HFFc6 (cell line): ENCODE data around the gene FHDC1. TPM values are rescaled to one million over a fixed set of nuclear protein-coding genes. Genes with fewer than 3 reads are reported as not detected.
A peak's percentile ranks its signal among the peaks of the same experiment; 100 is the strongest.

ENCODE experiments used
- DNase-seq: peaks from one replicate; pipeline ENCODE4 v3.0.0-alpha.2; 2018
- H3K27ac Mint-ChIP-seq: 2 replicates; pipeline ENCODE4 v1.8.0; 2020; ENCODE audit warnings: mild to moderate bottlenecking, mixed read lengths
- H3K27me3 Mint-ChIP-seq: 2 replicates; pipeline ENCODE4 v1.8.0; 2021; ENCODE audit warnings: mild to moderate bottlenecking, moderate library complexity, mixed read lengths; ENCODE audit not compliant: insufficient read depth
- H3K36me3 Mint-ChIP-seq: 2 replicates; pipeline ENCODE4 v1.8.0; 2021; ENCODE audit warnings: low read depth, mixed read lengths
- H3K4me1 Mint-ChIP-seq: 2 replicates; pipeline ENCODE4 v1.8.0; 2020; ENCODE audit warnings: low read depth, mixed read lengths
- H3K4me3 Mint-ChIP-seq: 2 replicates; pipeline ENCODE4 v1.8.0; 2020; ENCODE audit warnings: mild to moderate bottlenecking, moderate library complexity, mixed read lengths
- H3K9me3 Mint-ChIP-seq: 2 replicates; pipeline ENCODE4 v1.8.0; 2020; ENCODE audit warnings: mild to moderate bottlenecking, mixed read lengths
- total RNA-seq, 6 experiments: library from RNA; stranded (reverse); fragmentation: NEBNext Ultra II Directional; extraction: Animal tissue kit (Norgen Biotek cat#: 25700); gene quantifications; 2 replicates in 1 of 6; 3 replicates in 5 of 6; pipeline ENCODE4 v1.2.3, GENCODE V29; 2021
- TF ChIP-seq, protein P1 (sequence below): fragments of 200-600 bp; sonication (generic); IDR thresholded peaks from 2 replicates; pipeline ENCODE4 v1.5.0; 2021; ENCODE audit warnings: antibody characterized with exemption, mild to moderate bottlenecking

Gene FHDC1
- total RNA-seq, 6 experiments from 2014 or later, result 0.19 to 0.66 (median 0.28) TPM

DNA sequence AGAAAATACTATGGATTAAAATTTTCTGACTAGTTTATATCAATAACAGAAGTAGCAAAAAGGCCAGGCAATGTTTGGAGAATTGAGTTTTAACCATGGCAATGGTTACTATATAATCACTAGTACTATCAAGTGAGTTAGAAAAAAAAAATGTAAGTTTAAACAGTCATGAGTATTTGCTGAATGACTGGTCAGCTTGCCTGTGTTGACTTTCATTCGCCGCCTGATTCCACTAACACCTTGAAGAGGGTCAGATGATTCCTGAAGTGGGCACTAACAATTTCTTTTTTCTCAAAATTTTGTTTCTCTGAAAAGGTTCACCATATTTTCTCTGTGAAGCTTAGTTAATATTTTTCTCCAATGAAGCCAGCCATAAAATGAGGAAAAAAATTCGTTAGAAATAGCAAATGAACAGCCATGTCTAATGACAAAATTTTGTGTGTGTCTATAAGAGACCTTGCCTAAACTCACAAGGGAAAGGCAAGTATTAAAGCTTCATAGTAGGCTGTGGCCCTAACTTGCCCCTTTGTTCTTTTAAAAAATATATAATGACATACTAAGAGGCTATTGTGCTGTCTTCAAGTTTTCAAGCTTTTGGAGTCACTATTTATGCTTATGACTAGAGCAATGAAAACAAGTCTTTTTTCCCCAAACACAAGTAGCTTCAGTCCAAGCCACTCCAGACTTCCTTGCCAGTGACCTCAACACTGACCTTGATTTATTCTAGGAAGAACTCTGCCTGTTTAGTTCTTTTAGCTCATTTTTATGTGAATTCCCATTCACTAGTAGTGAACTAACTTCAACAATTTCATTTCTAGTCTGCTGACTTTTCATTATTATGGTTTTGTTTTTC is 18.4 kb upstream of the FHDC1 start:
- DNase-seq, result no peak
- Mint-ChIP-seq H3K4me1 (no peaks in the 10 kb centered on the region), H3K36me3 (peaks cover 34% of the 10 kb centered on the region), H3K27ac (no peak overlapping the region), H3K9me3 (peaks cover 33% of the 10 kb centered on the region), H3K4me3 (no peak overlapping the region), H3K27me3 (peaks cover 2% of the 10 kb centered on the region; the same call in 1 of the 2 replicates)
- TF ChIP-seq, protein P1, sequence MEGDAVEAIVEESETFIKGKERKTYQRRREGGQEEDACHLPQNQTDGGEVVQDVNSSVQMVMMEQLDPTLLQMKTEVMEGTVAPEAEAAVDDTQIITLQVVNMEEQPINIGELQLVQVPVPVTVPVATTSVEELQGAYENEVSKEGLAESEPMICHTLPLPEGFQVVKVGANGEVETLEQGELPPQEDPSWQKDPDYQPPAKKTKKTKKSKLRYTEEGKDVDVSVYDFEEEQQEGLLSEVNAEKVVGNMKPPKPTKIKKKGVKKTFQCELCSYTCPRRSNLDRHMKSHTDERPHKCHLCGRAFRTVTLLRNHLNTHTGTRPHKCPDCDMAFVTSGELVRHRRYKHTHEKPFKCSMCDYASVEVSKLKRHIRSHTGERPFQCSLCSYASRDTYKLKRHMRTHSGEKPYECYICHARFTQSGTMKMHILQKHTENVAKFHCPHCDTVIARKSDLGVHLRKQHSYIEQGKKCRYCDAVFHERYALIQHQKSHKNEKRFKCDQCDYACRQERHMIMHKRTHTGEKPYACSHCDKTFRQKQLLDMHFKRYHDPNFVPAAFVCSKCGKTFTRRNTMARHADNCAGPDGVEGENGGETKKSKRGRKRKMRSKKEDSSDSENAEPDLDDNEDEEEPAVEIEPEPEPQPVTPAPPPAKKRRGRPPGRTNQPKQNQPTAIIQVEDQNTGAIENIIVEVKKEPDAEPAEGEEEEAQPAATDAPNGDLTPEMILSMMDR, result no peak

DNA sequence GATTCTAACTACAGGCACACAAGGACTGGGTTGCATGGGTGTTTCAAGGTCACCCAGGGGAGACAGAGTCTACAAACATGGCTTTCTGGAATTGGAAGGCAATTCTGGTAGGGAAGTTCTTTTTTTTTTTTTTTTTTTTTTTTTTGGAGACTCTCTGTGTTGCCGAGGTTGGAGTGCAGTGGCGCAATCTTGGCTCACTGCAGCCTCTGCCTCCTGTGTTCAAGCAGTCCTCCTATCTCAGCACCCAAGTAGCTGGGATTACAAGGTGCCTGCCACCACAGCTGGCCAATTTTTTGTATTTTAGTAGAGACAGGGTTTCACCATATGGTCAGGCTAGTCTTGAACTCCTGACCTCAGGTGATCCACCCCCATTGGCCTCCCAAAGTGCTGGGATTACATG is 16.3 kb upstream of the FHDC1 start:
- no peaks in the 10 kb centered on the region for H3K4me1 Mint-ChIP-seq
- peaks cover 33% of the 10 kb centered on the region for H3K9me3 Mint-ChIP-seq
- DNase-seq, result no peak
- H3K36me3 Mint-ChIP-seq, result peaks cover 34% of the 10 kb centered on the region
- H3K27me3 Mint-ChIP-seq, result peaks cover 2% of the 10 kb centered on the region; the same call in 1 of the 2 replicates
- H3K4me3 Mint-ChIP-seq, result no peak overlapping the region
- H3K27ac Mint-ChIP-seq, result no peak overlapping the region
- TF ChIP-seq, protein P1, result no peak

DNA sequence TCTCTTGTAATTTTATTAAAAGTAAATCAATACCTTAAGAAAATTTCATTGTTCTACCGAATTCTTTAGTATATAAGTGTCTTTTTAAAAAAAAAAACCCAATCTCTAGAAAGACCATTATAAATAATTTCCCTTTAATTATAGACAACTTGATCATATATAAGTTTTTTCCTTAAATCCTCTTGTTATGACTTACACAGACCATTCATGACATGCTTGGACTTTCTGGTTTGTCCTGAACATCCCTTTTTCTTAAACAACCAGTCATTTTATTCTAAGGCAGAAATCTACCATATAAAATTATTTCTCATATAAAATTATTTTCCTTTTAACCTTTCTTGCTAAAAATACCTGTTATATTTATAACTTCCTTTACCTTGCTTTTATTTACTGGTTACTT is 15.4 kb upstream of the FHDC1 start:
- Mint-ChIP-seq H3K27me3 (peaks cover 2% of the 10 kb centered on the region; the same call in 1 of the 2 replicates), H3K36me3 (peaks cover 34% of the 10 kb centered on the region), H3K9me3 (peaks cover 33% of the 10 kb centered on the region), H3K27ac (no peak overlapping the region), H3K4me3 (no peak overlapping the region), H3K4me1 (no peaks in the 10 kb centered on the region)
- TF ChIP-seq, protein P1, result no peak
- peak; percentile 40 for DNase-seq

DNA sequence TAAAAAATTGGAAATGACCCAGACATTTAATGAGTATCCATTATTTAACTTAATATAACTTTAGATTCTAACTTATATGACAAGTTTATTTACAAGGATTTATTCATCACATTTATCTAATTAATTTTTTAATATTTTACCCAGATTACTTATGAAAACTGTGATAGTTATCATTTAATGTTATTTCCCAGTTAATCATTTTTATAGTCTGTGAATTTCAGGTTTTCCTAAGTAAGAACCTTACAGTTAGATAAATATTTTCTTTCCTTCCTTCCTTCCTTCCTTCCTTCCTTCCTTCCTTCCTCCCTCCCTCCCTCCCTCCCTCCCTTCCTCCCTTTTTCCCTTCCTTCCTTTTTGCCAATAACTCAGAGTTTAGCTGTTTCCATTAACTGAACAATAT is 14.8 kb upstream of the FHDC1 start:
- TF ChIP-seq, protein P1, result no peak
- peaks cover 34% of the 10 kb centered on the region for H3K36me3 Mint-ChIP-seq
- no peak for DNase-seq
- no peak overlapping the region for H3K4me3 Mint-ChIP-seq
- H3K27ac Mint-ChIP-seq, result no peak overlapping the region
- peaks cover 33% of the 10 kb centered on the region for H3K9me3 Mint-ChIP-seq
- H3K4me1 Mint-ChIP-seq, result no peaks in the 10 kb centered on the region
- peaks cover 2% of the 10 kb centered on the region; the same call in 1 of the 2 replicates for H3K27me3 Mint-ChIP-seq

DNA sequence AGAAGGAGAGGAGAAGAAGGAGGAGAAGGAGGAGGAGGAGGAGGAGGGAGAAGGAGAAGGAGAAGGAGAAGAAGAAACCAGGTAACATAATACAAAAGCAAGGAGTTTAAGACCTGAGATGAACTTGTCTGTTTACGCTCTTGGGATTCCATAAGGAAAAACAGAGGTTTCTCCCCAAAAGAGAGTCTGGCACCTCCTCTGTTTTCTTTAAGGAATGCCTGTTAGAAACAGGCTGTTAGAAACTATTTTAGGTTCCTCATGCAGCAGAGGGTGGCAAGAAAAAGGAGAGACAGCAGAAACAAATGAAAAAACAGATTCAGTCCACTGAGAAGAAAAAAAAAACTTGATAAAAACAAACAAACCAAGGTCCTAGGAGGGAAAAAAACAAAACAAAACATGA is 10.3 kb upstream of the FHDC1 start:
- DNase-seq, result no peak
- H3K36me3 Mint-ChIP-seq, result peaks cover 13% of the 10 kb centered on the region
- H3K27me3 Mint-ChIP-seq, result peaks cover 2% of the 10 kb centered on the region; the same call in 1 of the 2 replicates
- H3K4me3 Mint-ChIP-seq, result no peak overlapping the region
- H3K9me3 Mint-ChIP-seq, result peaks cover 9% of the 10 kb centered on the region
- no peak overlapping the region for H3K27ac Mint-ChIP-seq
- no peaks in the 10 kb centered on the region for H3K4me1 Mint-ChIP-seq
- TF ChIP-seq, protein P1, result no peak
